ENCODE results near the gene ACVR2A.

ACVR2A gene

DNA sequence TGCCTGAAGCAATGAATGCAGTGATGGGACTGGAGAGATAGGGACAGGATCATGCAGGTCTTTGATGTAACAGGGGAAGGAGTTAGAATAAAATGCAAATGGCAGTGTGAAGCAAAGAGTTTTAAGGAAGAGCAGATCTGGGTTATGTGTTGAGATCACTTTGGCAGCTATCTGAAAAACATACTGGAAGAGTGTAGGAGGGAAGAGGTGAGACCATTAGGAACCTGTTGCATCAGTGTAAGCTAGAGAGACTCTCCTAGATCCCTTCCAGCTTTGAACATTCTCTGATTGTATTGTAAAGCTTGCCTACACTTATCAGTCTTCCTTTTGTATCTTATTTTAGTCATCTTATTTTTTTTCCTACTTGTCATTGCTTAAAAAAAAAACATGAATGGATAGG lies 10.5 kb downstream of the ACVR2A start:
- DNase-seq (ENCODE audit: low spot score) = no peak

GRCh38 chr2:147855977-147856376 lies 11.1 kb downstream of the ACVR2A start:
- DNase-seq (ENCODE audit: low spot score) = no peak

DNA sequence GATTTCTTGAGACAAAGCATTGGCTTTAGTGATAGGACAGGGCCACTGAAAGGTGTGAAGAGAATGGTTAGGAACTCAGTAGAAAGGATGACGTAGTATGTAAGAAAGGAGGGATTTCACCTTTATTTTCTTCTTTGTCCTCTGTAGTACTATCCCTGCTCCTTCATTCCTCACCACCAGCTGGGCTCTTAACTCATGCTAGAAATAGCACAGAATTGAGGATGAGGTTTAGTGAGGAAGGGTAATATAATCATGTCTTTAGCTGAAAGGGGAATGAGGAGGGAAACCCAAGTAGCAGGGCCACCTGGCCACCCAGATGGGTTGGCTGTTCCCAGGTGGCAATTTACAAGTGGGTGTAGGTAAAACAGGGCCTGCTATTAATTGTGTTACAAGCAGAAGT lies 15.2 kb downstream of the ACVR2A start:
- no peak for DNase-seq (ENCODE audit: low spot score)

GRCh38 chr2:147862859-147863516 lies 18.2 kb downstream of the ACVR2A start:
- DNase-seq (ENCODE audit: low spot score) = no peak

GRCh38 chr2:147863835-147864234 lies 19.0 kb downstream of the ACVR2A start:
- DNase-seq (ENCODE audit: low spot score) = no peak

- no peak for DNase-seq (ENCODE audit: low spot score)
These were observed 20.7 kb downstream of the ACVR2A start for GRCh38 chr2:147865560-147865959.

GRCh38 chr2:147867050-147867449 lies 22.2 kb downstream of the ACVR2A start:
- DNase-seq (ENCODE audit: low spot score) = no peak

DNA sequence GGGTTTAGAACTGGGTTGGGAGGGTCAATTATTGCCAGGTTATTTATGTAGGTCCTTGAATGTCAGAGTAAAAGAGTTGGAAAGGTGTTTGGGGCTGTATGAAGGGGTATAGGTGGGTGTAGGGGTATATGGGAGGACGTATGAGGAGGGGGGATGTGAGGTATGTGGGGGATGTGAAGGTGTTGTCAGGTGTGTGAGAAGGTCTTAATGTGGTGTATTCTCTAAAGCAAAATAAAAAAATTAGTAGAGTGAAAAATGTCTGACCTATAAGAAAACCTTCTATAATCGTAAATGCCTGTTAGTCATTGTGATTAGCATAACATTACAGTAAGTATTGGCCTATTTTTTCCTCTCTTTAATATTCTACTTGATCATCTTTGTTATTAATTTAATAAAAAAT lies 25.1 kb downstream of the ACVR2A start:
- no peak for DNase-seq (ENCODE audit: low spot score)

- DNase-seq (ENCODE audit: low spot score) = no peak
These were observed 28.1 kb downstream of the ACVR2A start for GRCh38 chr2:147872967-147873366.

- no peak for DNase-seq (ENCODE audit: low spot score)
These were observed 29.1 kb downstream of the ACVR2A start for GRCh38 chr2:147873859-147874483.

DNA sequence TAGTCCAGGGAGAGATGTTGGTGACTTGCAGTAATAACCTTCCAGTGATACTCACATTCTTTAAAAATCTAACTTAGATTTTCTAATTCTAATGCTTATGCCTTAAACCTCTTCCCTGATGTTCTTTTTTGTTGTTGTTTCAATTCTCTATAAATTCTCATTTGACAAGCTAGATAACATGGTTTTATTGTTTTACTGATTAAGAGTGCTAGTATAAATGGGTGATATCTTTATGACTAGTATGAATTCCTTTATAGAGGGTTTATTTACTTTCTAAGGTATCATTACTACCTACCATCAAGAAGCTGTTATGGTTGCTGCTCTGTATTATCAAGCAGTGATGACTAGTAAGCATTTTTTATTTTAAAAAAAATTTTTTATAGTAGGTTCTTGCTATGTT lies 35.0 kb downstream of the ACVR2A start:
- no peak for DNase-seq (ENCODE audit: low spot score)

DNA sequence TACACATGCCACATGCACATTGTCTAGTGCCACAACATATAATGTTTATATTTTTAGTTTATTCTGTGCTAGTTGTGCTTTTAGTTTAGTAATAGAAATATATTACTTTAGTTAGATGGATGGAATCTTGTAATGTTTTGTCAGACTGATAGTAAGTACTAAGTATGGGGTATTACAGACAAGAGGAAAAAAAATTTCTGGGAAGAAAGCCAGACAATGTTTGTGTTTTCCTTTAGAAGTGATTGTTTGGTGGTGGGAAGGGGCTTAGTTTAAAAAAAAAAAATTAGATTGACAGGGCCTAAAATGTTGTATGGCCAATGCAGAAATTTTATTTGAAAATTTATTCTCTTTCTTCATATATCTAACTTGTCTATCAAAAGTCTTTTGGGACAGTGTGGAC lies 37.8 kb downstream of the ACVR2A start:
- no peak for DNase-seq (ENCODE audit: low spot score)

GRCh38 chr2:147884830-147885229 lies 40.0 kb downstream of the ACVR2A start:
- DNase-seq (ENCODE audit: low spot score) = no peak

DNA sequence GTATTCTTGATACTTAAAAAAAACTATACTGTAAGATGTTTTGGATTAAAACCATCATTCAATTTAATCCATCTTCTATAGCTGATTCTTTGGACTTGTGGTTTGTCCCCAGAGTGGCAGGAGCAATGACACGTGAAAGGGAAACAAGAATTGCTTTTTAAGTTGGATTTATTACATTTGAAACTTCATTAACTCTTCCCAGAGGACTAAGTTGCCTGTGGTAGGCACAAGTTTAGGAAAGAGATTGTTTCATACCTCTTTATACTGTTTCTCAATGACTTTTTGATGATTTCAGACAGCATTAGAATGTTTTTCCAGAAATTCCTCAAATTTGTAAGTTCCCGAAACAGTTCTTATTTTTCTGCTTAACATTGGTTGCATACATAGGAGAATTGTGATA lies 41.3 kb downstream of the ACVR2A start:
- DNase-seq (ENCODE audit: low spot score) = no peak

DNA sequence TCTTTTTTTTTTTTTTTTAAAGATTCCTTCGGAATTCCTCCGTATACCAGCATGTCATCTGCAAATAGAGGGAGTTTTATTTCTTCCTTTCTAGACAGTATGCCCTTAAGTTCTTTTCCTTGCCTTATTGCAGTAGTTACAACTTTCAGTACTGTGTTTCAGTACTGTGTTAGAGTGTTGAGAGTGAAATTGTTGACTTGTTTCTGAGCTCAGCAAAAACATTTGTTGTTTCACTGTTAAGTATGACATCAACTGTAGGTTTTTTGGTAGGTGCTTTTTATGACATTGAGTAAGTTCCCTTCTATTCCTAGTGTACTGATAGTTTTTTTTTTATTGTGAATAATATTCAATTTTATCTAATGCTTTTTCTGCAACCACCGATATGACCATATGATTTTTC lies 43.9 kb downstream of the ACVR2A start:
- no peak for DNase-seq (ENCODE audit: low spot score)

- no peak for DNase-seq (ENCODE audit: low spot score)
These were observed 59.2 kb downstream of the ACVR2A start for GRCh38 chr2:147904051-147904450.

DNA sequence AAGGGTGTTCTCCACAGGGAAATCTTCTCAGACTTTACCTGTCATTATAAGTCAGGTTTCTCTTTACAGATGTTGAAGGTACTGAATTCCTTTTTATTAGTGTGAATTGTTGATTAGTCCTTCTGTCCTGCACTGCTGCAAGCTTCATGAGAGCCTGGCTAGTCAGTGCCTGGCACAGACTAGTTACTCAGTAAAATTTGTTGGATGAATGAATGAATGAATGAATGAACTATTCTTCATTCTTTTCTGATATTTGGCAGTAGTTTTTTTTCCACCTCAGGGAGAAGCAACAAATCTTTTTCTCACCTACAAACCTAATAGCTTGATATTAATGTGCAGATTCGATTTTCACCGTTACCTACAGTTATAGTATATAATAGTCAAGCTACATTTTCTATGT lies 64.3 kb downstream of the ACVR2A start:
- no peak for DNase-seq (ENCODE audit: low spot score)

GRCh38 chr2:147910990-147911473 lies 66.2 kb downstream of the ACVR2A start:
- DNase-seq (ENCODE audit: low spot score) = peak; percentile 23

DNA sequence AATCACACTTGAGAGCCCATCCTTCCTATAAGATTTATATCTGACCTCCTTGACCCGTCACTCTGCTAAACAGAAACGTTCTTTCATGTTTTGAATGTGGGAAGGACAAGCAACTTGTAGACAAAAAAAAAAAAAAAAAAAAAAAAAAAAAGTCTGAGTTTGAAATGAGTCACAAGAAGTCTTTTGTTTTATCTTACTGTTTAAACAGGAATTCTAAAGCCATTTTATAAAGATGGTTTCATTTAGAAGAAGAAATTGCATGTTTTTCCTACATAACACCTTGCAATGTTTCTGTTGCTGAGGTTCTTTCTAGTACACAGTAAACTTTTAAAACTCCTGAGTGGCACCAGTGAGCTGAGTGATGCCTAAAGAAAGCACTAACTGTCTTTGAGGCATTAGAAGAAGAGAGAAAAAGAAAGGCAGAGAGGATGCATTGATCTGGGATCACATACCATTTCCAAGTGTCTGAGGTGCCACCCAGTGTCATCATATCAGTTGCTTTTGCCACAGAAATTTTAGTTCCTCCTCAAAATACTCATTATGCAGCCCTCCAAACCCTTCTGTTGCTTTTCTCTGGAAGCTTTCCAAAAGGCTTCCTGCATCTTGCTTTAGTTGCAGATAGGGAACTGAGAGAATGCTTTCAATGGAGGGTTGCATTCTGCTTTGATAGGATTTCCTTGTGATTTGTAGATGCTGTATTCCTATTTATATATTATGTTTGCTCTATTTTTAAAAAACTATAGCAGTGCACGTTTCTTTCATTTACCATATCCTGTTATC lies 69.1 kb downstream of the ACVR2A start:
- no peak for DNase-seq (ENCODE audit: low spot score)

GRCh38 chr2:147916067-147916466 lies 71.2 kb downstream of the ACVR2A start:
- DNase-seq (ENCODE audit: low spot score) = no peak

DNA sequence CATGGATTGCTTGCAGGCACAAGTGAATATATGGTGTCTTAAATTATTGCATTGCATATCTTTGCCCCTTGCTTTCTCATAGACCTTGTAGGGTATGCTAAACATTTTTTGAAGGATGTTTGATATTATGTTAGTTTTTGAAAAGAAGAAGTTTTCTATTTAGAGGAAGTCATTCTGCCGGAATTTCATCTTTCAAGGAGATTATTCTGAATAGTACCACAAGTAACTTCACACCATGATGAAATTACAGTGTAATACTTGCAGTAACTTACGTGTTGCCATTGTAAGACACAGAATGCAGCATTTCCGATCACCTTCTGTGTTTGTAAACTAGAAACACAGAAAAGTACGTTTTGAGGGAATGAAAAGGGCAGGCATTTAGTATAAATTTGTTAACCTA lies 71.9 kb downstream of the ACVR2A start:
- no peak for DNase-seq (ENCODE audit: low spot score)

GRCh38 chr2:147917161-147917560 lies 72.3 kb downstream of the ACVR2A start:
- no peak for DNase-seq (ENCODE audit: low spot score)

DNA sequence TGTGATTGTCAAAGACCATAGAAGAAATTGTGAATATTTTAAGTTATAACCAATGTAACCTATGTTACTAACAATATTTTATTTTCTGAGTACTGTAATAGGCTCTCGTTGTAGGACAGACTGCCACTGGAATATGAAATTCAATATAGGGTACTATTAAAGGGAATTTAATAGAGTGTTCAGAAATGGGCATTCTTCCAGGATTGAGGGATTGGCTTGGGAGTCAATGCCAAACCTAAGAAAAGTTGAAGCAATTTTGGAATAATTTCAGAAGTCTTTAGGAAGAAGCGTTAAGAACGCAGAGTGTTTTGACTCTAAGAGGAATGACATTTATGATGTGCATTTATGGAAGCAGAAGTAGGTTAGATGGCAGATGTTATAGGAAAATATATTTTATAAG lies 79.0 kb downstream of the ACVR2A start:
- no peak for DNase-seq (ENCODE audit: low spot score)
